ENCODE results near the gene COPG1.

COPG1 gene

DNA sequence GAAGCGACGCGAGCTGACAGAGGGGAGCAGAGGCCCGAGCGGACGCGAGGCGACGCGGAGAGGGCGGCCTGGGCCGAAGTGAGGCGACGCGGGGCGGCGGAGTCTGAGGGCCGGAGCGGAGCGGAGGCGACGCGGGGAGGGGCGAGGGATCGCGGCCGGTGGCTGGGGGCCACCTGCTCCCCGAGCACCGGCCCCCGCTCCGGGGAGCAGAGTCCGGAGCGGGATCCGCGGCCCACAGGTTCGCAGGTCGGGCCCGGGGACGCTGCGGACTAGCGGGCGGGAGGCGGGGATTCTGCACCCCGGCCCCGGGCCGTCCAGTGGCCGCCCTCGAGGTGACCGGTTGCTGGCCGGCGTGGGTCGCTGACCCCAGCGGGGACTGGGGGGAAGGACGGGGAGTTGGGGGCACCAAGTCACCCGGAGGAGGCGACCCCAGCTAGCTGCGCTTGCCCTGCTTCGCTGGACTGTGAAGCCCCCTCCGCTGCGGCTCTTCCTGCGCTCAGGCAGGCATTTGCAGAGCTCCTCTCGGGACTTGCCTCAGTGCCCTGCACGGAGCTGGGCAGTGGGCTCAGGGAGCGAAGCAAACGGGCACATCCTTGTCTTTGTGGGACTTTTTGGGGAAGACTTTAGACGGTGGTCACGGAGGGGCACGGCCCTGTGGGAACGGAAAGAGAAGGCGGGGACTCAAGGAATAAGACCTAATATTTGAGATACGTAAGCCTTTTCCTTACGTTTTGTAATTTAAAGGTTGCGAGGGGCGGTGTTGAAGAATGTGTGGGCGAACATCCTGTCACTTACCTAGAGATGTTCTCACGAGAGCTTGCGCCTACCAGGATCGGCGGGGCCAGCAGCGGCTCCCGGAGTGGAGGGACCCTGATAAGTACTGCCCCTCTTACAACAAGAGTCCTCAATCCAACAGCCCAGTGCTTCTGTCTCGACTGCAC is 29.8 kb downstream of the COPG1 start:
- peak; percentile 4 to 10 for ATAC-seq (replicated peaks)
- Mint-ChIP-seq H3K4me3 (peak overlapping the region; percentile 87 to 92), H3K27me3 (no peaks in the 10 kb centered on the region), H3K9me3 (no peaks in the 10 kb centered on the region), H3K4me1 (peaks cover 52 to 82% of the 10 kb centered on the region in 2 donors), H3K36me3 (peaks cover 34 to 40% of the 10 kb centered on the region in 2 donors), H3K27ac (peak overlapping the region; percentile 96)
- DNase-seq, result peak; percentile 47

DNA sequence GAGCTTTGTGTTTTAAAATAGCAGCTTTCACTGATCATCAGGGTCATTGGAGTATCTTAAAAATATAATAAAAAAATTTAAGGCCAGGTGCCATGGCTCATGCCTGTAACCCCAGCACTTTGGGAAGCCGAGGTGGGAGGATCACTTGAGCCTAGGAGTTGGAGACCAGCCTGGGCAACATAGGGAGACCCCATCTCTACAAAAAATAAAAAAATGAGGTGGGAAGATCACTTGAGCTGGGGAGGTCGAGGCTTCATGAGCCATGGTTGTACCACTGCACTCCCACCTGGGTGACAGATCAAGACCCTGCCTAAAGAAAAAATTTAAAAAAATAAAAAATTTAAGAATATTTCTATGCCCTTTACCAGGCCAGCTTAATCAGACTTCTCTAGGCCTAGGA is 30.8 kb downstream of the COPG1 start:
- no peak for DNase-seq
- Mint-ChIP-seq H3K27ac (no peak overlapping the region), H3K9me3 (no peaks in the 10 kb centered on the region), H3K4me3 (no peak overlapping the region), H3K36me3 (peaks cover 30 to 31% of the 10 kb centered on the region in 2 donors), H3K27me3 (no peaks in the 10 kb centered on the region), H3K4me1 (peaks cover 47 to 88% of the 10 kb centered on the region in 2 donors)
- ATAC-seq (replicated peaks), result no peak

DNA sequence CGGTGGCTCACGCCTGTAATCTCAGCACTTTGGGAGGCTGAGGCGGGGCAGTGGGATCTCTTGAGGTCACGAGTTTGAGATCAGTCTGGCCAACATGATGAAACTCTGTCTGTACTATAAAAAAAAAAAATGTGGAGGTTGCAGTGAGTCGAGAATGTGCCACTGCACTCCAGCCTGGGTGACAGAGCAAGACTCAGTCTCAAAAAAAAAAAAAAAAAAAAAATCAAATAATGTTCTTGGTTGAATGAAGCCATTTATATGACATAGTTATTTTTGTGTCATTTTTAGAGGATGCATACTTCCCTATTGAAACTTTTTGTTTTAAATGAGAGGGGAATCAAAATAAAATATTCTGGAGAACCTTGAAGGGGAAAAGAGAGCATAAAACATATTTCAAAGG is 32.3 kb downstream of the COPG1 start:
- H3K27ac Mint-ChIP-seq, result peak overlapping the region; percentile 9

DNA sequence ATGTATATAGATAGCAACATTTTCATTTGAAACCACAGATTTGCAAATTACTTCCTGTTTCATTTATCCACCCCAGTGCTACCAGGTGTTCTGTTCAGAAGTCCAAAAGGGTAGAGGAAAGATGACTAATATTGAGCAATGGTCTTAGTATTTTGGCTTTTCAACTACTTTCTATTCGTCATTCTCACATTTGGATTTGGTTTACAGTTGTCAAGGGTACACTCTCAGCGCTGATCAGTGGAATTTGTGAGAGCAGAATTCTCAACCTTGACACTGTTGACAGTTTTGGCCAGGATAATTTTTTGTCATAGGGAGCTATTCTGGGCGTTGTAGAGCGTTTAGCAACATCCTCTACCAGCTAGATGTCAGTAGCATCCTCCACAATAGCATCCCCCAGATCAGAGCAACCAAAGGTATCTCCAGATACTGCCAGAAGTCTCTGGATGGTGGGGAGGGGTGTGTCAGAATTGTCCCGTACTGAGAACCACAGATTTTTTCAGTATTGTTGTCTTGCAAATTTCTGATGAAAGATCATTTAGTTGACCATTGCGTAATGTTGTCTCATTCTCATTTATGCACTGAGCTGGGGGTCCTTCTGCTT is 33.4 kb downstream of the COPG1 start:
- ATAC-seq (replicated peaks), result peak; percentile 73 to 76
- DNase-seq, result peak; percentile 42
- H3K4me1 Mint-ChIP-seq, result peaks cover 28 to 62% of the 10 kb centered on the region in 2 donors

More for the DNA sequence above, 32.3 kb downstream of the COPG1 start:
- no peak for DNase-seq
- no peak for ATAC-seq (replicated peaks)
- peak overlapping the region; percentile 23 to 25 for H3K4me3 Mint-ChIP-seq
- no peaks in the 10 kb centered on the region for H3K27me3 Mint-ChIP-seq
- peaks cover 37 to 73% of the 10 kb centered on the region in 2 donors for H3K4me1 Mint-ChIP-seq
- no peaks in the 10 kb centered on the region for H3K9me3 Mint-ChIP-seq
- peaks cover 23 to 24% of the 10 kb centered on the region in 2 donors for H3K36me3 Mint-ChIP-seq

DNA sequence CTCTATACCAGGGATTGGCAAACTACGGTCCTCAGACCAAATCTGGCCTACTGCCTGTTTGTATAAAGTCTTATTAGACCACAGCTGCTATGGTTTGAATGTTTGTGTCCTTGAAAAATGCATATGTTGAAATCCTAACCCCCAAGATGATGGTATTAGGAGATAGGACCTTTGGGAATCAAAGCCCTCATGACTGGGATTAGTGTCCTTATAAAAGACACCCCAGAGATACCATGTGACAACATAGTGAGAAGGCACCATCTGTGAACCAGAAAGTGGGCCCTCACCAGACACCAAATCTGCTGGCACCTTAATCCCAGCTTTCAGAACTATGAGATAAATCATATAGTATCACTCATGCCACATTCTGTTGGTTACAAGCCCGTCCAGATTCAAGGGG is 36.7 kb downstream of the COPG1 start:
- ATAC-seq (replicated peaks), result no peak
- H3K36me3 Mint-ChIP-seq, result peaks cover 14 to 18% of the 10 kb centered on the region in 2 donors
- DNase-seq, result no peak
- no peaks in the 10 kb centered on the region for H3K9me3 Mint-ChIP-seq
- no peak overlapping the region for H3K27ac Mint-ChIP-seq
- H3K4me1 Mint-ChIP-seq, result peaks cover 12 to 37% of the 10 kb centered on the region in 2 donors
- H3K27me3 Mint-ChIP-seq, result no peaks in the 10 kb centered on the region
- H3K4me3 Mint-ChIP-seq, result no peak overlapping the region

More for the DNA sequence above, 33.4 kb downstream of the COPG1 start:
- Mint-ChIP-seq H3K27ac (peak overlapping the region; percentile 85), H3K4me3 (peak overlapping the region; percentile 6 to 52), H3K36me3 (peaks cover 17 to 20% of the 10 kb centered on the region in 2 donors), H3K27me3 (no peaks in the 10 kb centered on the region), H3K9me3 (no peaks in the 10 kb centered on the region)

DNA sequence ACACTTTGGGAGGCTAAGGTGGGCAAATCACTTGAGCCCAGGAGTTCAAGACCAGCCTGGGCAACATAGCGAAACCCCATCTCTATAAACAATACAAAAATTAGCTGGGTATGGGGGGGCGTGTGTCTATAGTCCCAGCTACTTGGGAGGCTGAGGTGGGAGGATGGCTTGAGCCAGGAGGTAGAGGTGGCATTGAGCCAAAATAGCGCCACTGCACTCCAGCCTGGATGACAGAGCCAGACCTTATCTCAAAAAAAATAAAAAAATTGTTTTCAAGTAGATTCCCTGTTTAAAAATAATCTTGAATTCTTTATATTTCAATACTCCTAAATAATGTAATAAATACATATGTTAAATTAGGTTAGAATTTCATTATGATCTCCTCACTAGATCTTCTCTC is 39.0 kb downstream of the COPG1 start:
- no peaks in the 10 kb centered on the region for H3K27me3 Mint-ChIP-seq
- DNase-seq, result no peak
- H3K4me1 Mint-ChIP-seq, result peaks cover 4 to 23% of the 10 kb centered on the region in 2 donors
- no peak overlapping the region for H3K27ac Mint-ChIP-seq
- no peak for ATAC-seq (replicated peaks)
- H3K36me3 Mint-ChIP-seq, result peaks cover 25 to 29% of the 10 kb centered on the region in 2 donors
- no peaks in the 10 kb centered on the region for H3K9me3 Mint-ChIP-seq
- no peak overlapping the region for H3K4me3 Mint-ChIP-seq

DNA sequence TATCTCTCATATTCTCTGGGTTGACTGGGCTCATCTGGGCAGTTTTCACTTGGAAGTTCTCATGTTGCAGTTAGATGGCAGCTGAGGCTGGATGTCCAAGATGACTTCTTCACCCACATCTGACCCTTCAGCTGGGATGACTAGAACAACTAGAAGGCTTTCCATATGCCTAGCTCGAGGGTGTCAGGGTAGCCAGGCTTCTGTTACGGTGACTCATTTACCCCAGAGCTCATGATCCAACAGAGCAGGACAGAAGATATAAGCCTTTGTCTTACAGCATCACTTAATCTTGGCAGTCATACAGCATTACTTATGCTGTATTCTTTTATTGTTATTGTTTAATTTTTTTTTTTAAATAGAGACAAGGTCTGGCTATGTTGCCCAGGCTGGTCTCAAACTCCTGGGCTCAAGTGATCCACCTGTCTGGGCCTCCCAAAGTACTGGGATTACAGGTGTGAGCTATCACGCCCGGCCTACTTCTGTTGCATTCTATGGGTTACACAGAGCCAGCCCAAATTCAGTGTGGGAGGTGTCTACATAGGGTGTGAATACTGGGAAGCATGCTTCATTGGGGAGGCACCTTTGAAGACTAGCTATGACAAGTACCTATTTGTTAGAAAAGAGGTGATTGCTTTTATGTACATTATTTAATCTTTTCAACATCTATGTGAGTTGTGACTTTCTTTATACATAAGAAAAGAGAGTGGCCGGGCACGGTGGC is 40.0 kb downstream of the COPG1 start:
- ATAC-seq (replicated peaks), result no peak
- peaks cover 25 to 29% of the 10 kb centered on the region in 2 donors for H3K36me3 Mint-ChIP-seq

DNA sequence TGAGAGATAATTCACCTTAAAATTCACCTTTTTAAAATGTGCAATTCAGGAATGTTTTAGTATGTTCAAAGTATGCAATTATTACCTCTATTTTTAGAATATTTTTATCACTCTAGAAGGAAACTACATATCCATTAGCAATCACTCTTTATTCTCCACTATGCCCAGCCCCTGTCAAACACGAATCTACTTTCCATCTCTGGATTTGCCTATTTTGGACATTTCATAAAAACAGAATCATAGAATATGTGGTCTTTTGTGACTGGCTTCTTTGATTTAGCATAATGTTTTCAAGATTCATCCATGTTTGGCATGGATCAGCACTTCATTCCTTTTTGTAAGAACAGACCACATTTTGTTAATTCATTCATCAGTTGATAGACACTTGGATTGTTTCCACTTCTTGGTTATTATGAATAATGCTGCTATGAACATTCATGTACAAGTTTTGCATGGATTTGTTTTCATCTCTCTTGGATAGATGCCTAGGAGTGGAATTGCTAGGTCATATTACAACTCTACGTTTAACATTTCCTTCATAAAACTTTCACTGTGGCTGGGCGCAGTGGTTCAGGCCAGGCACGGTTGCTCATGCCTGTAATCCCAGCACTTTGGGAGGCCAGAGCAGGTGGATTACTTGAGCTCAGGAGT is 42.0 kb downstream of the COPG1 start:
- DNase-seq, result no peak

More for the DNA sequence above, 40.0 kb downstream of the COPG1 start:
- Mint-ChIP-seq H3K27me3 (no peaks in the 10 kb centered on the region), H3K9me3 (no peaks in the 10 kb centered on the region), H3K4me1 (peaks cover 4 to 14% of the 10 kb centered on the region in 2 donors), H3K27ac (no peak overlapping the region), H3K4me3 (no peak overlapping the region)
- DNase-seq, result no peak

DNA sequence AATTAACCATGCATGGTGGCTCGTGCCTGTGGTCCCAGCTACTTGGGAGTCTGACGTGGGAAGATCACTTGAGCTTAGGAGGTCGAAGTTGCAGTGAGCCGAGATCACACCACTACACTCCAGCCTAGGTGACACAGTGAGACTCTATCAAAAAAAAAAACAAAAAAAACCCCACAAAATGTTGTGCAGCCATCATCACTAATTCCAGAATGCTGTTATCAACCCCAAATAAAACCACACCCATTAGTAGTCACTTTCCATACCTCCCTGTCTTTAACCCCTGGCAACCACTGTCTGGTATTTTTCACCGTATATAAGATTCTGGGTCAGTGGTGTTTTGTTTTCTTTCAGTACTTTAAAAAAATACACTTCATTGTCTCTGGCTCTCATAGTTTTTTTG is 45.9 kb downstream of the COPG1 start:
- H3K27ac Mint-ChIP-seq, result no peak overlapping the region
- H3K4me1 Mint-ChIP-seq, result peaks cover 2 to 6% of the 10 kb centered on the region in 2 donors
- H3K4me3 Mint-ChIP-seq, result no peak overlapping the region
- H3K36me3 Mint-ChIP-seq, result peaks cover 37 to 50% of the 10 kb centered on the region in 2 donors
- ATAC-seq (replicated peaks) (no peak), DNase-seq (no peak)
- no peaks in the 10 kb centered on the region for H3K27me3 Mint-ChIP-seq
- H3K9me3 Mint-ChIP-seq, result no peaks in the 10 kb centered on the region

More for the DNA sequence above, 42.0 kb downstream of the COPG1 start:
- Mint-ChIP-seq H3K4me3 (no peak overlapping the region), H3K27ac (no peak overlapping the region), H3K36me3 (peaks cover 33 to 36% of the 10 kb centered on the region in 2 donors), H3K4me1 (peaks cover 2 to 6% of the 10 kb centered on the region in 2 donors), H3K9me3 (no peaks in the 10 kb centered on the region), H3K27me3 (no peaks in the 10 kb centered on the region)
- ATAC-seq (replicated peaks), result no peak

DNA sequence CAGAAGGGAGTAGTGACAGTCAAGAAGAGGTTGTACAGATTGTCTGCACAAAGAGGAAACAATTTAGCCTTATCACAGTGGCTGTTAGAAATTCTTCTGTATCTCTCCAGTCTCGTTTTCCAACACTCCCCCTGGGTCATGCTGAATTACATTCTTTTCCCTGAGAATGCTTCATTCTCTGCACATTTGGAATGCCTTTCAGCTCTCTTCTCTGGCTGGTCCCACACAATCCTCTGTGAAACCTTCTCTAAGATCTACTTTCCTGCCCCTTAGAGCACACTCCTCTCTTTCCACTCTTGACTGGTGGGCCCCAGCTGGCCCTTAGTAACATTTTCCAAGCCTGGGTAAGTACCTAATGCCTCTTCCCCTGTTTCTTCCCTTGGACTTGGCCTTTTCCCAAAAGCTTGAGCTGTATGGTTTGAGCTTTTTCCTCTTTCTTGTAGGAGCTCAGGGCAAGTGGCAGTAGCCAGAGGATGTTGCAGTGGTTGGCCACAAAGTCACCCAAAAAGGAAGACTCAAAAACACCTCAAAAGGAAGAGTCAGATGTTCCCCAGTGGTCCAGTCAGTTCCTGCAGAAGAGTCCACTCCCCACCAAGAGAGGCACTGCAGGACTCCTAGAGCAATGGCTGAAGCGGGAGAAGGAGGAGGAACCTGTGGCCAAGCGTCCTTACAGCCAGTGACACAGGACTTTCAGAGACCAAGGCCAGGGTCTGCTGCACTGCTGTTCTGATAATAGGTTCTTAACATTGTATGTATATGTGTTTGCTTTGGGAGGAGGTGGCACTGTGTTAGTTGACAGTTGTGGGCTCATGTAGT is 54.9 kb downstream of the COPG1 start:
- Mint-ChIP-seq H3K4me3 (peak overlapping the region; percentile 2 to 39), H3K27ac (no peak overlapping the region), H3K4me1 (peaks cover 14 to 39% of the 10 kb centered on the region in 2 donors), H3K36me3 (peaks cover 28 to 30% of the 10 kb centered on the region in 2 donors), H3K9me3 (no peaks in the 10 kb centered on the region), H3K27me3 (no peaks in the 10 kb centered on the region)
- DNase-seq, result no peak
- no peak for ATAC-seq (replicated peaks)

DNA sequence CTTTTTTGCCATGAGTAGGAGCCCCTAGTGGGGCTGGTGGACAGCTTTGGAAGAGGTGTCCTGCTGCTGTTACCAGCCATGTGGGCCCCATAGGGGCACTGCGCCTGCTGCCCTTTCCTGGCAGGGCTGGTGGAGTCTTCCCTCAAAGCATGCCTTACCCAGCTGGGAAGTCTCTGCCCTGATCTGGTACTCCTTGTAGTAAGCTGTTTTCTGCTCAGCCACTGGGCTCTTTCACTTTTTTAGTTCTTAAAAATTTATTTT is 55.5 kb downstream of the COPG1 start:
- no peak overlapping the region for H3K27ac Mint-ChIP-seq

DNA sequence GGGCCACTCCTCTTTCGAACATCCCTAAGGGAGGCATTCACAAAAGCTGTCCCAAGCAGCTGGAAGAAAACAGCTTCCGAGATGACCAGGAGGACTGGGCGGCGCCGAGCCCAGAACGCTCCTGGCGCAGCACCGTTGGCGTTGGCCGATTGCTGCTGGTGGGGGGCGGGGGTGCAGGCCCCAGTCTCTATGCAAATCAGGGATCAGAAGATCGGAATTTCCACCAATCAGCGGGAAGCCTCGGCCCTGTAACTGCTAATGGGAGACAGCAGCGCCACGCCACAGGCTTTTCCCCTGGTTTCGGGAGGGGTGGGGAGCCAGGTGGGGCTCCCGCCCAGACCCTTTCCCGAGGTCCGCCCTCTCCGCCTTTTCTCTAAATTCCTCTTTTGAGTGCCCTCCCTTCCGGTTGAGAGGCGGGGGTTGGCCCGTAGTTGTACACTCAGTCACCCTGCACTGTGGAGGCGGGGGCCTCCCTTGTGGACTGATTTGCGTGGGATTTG is 56.2 kb downstream of the COPG1 start:
- peak overlapping the region; percentile 77 for H3K27ac Mint-ChIP-seq
- no peaks in the 10 kb centered on the region for H3K9me3 Mint-ChIP-seq
- ATAC-seq (replicated peaks), result peak; percentile 84 to 85
- H3K36me3 Mint-ChIP-seq, result peaks cover 27 to 28% of the 10 kb centered on the region in 2 donors
- H3K4me1 Mint-ChIP-seq, result peaks cover 18 to 39% of the 10 kb centered on the region in 2 donors
- no peaks in the 10 kb centered on the region for H3K27me3 Mint-ChIP-seq
- peak; percentile 52 for DNase-seq
- H3K4me3 Mint-ChIP-seq, result peak overlapping the region; percentile 71 to 81

More for the DNA sequence above, 55.5 kb downstream of the COPG1 start:
- Mint-ChIP-seq H3K9me3 (no peaks in the 10 kb centered on the region), H3K4me3 (no peak overlapping the region), H3K36me3 (peaks cover 27 to 28% of the 10 kb centered on the region in 2 donors), H3K4me1 (peaks cover 14 to 39% of the 10 kb centered on the region in 2 donors), H3K27me3 (no peaks in the 10 kb centered on the region)
- DNase-seq, result no peak
- no peak for ATAC-seq (replicated peaks)

DNA sequence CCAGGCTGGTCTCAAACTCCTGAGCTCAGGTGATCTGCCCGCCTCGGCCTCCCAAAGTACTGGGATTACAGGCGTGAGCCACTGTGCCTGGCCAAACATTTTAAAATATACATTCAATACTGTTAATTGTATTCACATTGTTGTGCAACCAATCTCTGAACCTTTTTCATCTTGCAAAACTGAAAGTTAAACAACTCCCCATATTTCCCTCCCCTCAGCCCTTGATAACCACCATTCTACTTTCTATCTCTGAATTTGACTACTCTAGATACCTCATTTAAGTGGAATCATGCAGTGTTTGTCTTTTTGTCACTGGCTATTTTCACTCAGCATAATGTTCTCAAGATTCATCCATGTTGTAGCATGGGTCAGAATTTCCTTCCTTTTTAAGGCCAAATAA is 59.2 kb downstream of the COPG1 start:
- no peak overlapping the region for H3K4me3 Mint-ChIP-seq
- peaks cover 31 to 55% of the 10 kb centered on the region in 2 donors for H3K4me1 Mint-ChIP-seq
- H3K27me3 Mint-ChIP-seq, result no peaks in the 10 kb centered on the region
- ATAC-seq (replicated peaks), result no peak
- H3K27ac Mint-ChIP-seq, result no peak overlapping the region
- H3K9me3 Mint-ChIP-seq, result no peaks in the 10 kb centered on the region
- peaks cover 18 to 19% of the 10 kb centered on the region in 2 donors for H3K36me3 Mint-ChIP-seq
- no peak for DNase-seq
